ENCODE measurements around the gene WDR27.

Gene WDR27

GRCh38 chr6:169738976-169739529 is 37.2 kb upstream of the WDR27 start:
- TF ChIP-seq FOXP2 (optimal IDR thresholded peaks at IDR 0.05; ENCODE audit: borderline replicate concordance, extremely low read depth, extremely low read length, insufficient read depth): no peak
- no peak for TF ChIP-seq SIN3A (IDR thresholded peaks at IDR 0.05; ENCODE audit: borderline replicate concordance, insufficient read depth, low read length)
- no peak for TF ChIP-seq REST (IDR thresholded peaks at IDR 0.05; ENCODE audit: insufficient read depth in 1 of 2, low read depth in 2 of 2, low read length in 2 of 2)
- no peak for TF ChIP-seq POLR2AphosphoS5 (IDR thresholded peaks at IDR 0.05; ENCODE audit: low read depth, low read length)
- TF ChIP-seq TAF1 (IDR thresholded peaks at IDR 0.05; ENCODE audit: borderline replicate concordance, insufficient read depth, low read length): no peak

- no peak for TF ChIP-seq FOXP2 (optimal IDR thresholded peaks at IDR 0.05; ENCODE audit: borderline replicate concordance, extremely low read depth, extremely low read length, insufficient read depth)
- TF ChIP-seq TAF1 (IDR thresholded peaks at IDR 0.05; ENCODE audit: borderline replicate concordance, insufficient read depth, low read length): no peak
- TF ChIP-seq REST (IDR thresholded peaks at IDR 0.05; ENCODE audit: insufficient read depth in 1 of 2, low read depth in 2 of 2, low read length in 2 of 2): no peak
- TF ChIP-seq SIN3A (IDR thresholded peaks at IDR 0.05; ENCODE audit: borderline replicate concordance, insufficient read depth, low read length): no peak
- no peak for TF ChIP-seq POLR2AphosphoS5 (IDR thresholded peaks at IDR 0.05; ENCODE audit: low read depth, low read length)
These were observed 36.6 kb upstream of the WDR27 start for GRCh38 chr6:169738204-169738975.

- no peak for TF ChIP-seq FOXP2 (optimal IDR thresholded peaks at IDR 0.05; ENCODE audit: borderline replicate concordance, extremely low read depth, extremely low read length, insufficient read depth)
- TF ChIP-seq POLR2AphosphoS5 (IDR thresholded peaks at IDR 0.05; ENCODE audit: low read depth, low read length): no peak
- no peak for TF ChIP-seq TAF1 (IDR thresholded peaks at IDR 0.05; ENCODE audit: borderline replicate concordance, insufficient read depth, low read length)
- TF ChIP-seq SIN3A (IDR thresholded peaks at IDR 0.05; ENCODE audit: borderline replicate concordance, insufficient read depth, low read length): no peak
- TF ChIP-seq REST (IDR thresholded peaks at IDR 0.05; ENCODE audit: insufficient read depth in 1 of 2, low read depth in 2 of 2, low read length in 2 of 2): no peak
These were observed 28.1 kb upstream of the WDR27 start for GRCh38 chr6:169729961-169730360.

GRCh38 chr6:169726963-169727362 is 25.1 kb upstream of the WDR27 start:
- no peak for TF ChIP-seq TAF1 (IDR thresholded peaks at IDR 0.05; ENCODE audit: borderline replicate concordance, insufficient read depth, low read length)
- no peak for TF ChIP-seq FOXP2 (optimal IDR thresholded peaks at IDR 0.05; ENCODE audit: borderline replicate concordance, extremely low read depth, extremely low read length, insufficient read depth)
- no peak for TF ChIP-seq SIN3A (IDR thresholded peaks at IDR 0.05; ENCODE audit: borderline replicate concordance, insufficient read depth, low read length)
- no peak for TF ChIP-seq REST (IDR thresholded peaks at IDR 0.05; ENCODE audit: insufficient read depth in 1 of 2, low read depth in 2 of 2, low read length in 2 of 2)
- TF ChIP-seq POLR2AphosphoS5 (IDR thresholded peaks at IDR 0.05; ENCODE audit: low read depth, low read length): no peak
